ENCODE measurements around the gene PIM3.

GRCh38 chr22:50002791-50003190 lies 42.2 kb downstream of the PIM3 start:
- TF ChIP-seq EZH2 (IDR thresholded peaks at IDR 0.05; ENCODE audit: borderline replicate concordance, low read depth, low read length, severe bottlenecking): no peak
- TF ChIP-seq, protein P1, sequence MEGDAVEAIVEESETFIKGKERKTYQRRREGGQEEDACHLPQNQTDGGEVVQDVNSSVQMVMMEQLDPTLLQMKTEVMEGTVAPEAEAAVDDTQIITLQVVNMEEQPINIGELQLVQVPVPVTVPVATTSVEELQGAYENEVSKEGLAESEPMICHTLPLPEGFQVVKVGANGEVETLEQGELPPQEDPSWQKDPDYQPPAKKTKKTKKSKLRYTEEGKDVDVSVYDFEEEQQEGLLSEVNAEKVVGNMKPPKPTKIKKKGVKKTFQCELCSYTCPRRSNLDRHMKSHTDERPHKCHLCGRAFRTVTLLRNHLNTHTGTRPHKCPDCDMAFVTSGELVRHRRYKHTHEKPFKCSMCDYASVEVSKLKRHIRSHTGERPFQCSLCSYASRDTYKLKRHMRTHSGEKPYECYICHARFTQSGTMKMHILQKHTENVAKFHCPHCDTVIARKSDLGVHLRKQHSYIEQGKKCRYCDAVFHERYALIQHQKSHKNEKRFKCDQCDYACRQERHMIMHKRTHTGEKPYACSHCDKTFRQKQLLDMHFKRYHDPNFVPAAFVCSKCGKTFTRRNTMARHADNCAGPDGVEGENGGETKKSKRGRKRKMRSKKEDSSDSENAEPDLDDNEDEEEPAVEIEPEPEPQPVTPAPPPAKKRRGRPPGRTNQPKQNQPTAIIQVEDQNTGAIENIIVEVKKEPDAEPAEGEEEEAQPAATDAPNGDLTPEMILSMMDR (IDR thresholded peaks at IDR 0.05; ENCODE audit: borderline replicate concordance, extremely low read depth, low read length, poor library complexity, severe bottlenecking): no peak
